ENCODE data around the gene SLC43A2. TPM values are rescaled to one million over a fixed set of nuclear protein-coding genes. Genes with fewer than 3 reads are reported as not detected.

SLC43A2 gene
- total RNA-seq, 4 donors from 2014 or later: 58.6 to 103 (median 69.0) TPM

- peak; percentile 30 to 34 for TF ChIP-seq POLR2A (IDR thresholded peaks at IDR 0.05)
- TF ChIP-seq, protein P1, sequence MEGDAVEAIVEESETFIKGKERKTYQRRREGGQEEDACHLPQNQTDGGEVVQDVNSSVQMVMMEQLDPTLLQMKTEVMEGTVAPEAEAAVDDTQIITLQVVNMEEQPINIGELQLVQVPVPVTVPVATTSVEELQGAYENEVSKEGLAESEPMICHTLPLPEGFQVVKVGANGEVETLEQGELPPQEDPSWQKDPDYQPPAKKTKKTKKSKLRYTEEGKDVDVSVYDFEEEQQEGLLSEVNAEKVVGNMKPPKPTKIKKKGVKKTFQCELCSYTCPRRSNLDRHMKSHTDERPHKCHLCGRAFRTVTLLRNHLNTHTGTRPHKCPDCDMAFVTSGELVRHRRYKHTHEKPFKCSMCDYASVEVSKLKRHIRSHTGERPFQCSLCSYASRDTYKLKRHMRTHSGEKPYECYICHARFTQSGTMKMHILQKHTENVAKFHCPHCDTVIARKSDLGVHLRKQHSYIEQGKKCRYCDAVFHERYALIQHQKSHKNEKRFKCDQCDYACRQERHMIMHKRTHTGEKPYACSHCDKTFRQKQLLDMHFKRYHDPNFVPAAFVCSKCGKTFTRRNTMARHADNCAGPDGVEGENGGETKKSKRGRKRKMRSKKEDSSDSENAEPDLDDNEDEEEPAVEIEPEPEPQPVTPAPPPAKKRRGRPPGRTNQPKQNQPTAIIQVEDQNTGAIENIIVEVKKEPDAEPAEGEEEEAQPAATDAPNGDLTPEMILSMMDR (IDR thresholded peaks at IDR 0.05): no peak
- Histone ChIP-seq H3K36me3 (peaks cover 0 to 20% (median 0%) of the 10 kb centered on the region in 3 donors), H3K27me3 (no peaks in the 10 kb centered on the region), H3K4me3 (no peak overlapping the region), H3K27ac (peak overlapping the region in 3 of 4 donors; percentile 52 to 73 (median 72)), H3K9me3 (no peaks in the 10 kb centered on the region), H3K4me1 (peaks cover 4 to 67% (median 9%) of the 10 kb centered on the region in 4 donors)
- no peak for DNase-seq
These were observed 71.1 kb downstream of the SLC43A2 start for GRCh38 chr17:1557355-1558095.

DNA sequence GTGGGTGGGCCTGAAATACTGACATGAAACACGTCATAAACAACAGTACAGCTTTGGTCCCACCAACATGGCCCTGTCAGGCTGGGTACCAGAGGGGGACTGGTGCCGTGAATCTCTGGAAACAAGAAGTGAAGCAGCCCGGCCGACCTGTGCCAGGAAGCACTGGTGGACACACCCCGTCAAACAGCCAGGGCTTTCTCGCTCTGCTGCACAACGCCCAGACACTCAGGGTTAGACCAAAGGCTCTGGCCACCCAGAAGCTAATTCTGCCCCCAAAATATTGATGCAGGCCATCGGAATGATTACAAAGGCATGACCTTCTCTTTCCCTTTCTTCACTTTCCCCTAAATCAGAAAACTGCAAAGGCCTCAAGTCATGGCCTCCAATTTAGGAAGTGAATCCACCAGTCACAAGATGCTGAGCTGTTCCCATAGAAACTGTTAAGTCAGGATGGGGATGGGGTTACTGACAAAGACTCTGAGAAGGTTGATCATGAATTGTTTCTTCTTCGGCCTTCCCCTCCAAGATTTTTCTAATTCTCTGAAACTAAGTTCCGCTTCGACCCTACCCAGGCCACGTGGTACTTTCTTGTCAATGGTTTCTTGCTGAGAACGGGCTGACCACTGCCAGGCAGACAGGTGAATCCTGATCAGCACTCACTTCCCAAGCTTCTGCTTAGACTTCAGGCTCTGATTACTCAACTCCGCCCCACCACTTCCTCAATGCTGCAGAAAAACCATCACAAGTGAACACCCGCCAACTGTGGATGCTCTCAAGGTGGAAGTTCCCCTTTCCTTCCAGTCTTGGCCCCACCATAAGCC, 72.8 kb downstream of the SLC43A2 start:
- H3K27me3 ChIP-seq: no peaks in the 10 kb centered on the region
- peak in 2 of 3 donors; percentile 77 to 83 for DNase-seq
- H3K36me3 ChIP-seq: peaks cover 0 to 34% (median 0%) of the 10 kb centered on the region in 3 donors
- no peak overlapping the region for H3K4me3 ChIP-seq
- peak overlapping the region in 3 of 4 donors; percentile 2 to 63 (median 22) for H3K27ac ChIP-seq
- H3K9me3 ChIP-seq: no peaks in the 10 kb centered on the region
- TF ChIP-seq, protein P1 (IDR thresholded peaks at IDR 0.05): no peak
- TF ChIP-seq POLR2A (IDR thresholded peaks at IDR 0.05): no peak
- peaks cover 0 to 60% (median 9%) of the 10 kb centered on the region in 4 donors for H3K4me1 ChIP-seq

DNA sequence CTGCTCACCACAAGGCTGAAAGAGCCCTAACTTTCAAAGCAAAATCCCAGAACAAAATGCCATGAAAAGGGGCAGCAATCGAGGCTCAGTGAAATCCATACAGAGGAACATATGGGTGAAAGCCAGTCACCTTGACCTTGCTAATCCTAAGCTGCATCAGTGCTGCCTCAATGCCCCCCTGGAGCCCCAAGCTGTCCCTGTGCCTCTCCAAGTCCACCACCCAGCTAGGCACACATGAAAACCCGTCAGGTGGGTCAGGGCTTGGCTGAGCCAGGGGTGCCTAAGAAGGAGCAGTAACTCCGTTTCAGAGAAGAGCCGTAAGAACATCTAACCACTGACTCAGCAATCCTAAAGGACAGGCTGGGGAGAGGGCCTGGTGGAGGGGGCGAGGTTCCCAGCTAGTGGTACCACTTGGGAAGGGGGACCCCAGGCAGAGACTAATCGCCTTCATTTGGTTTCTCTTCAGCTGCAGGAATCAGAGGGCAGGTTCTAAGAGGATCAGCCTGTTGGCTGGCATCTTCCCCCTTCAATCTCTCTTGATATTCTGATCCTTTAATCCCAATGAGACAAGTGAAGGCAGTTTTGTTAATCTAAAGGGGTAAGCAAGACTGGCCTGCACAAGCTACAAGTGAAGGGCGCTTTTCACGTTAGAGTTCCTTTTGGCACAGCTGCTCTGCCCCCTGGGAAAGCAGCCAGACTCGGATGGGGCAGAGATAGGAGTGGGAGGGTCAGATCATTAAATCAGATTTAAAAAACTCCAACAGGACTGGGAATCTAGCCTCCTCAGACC, 73.7 kb downstream of the SLC43A2 start:
- Histone ChIP-seq H3K9me3 (no peaks in the 10 kb centered on the region), H3K4me3 (no peak overlapping the region), H3K27me3 (no peaks in the 10 kb centered on the region), H3K27ac (peak overlapping the region in 1 of 4 donors; percentile 63), H3K36me3 (peaks cover 0 to 43% (median 0%) of the 10 kb centered on the region in 3 donors), H3K4me1 (peaks cover 0 to 51% (median 8%) of the 10 kb centered on the region in 4 donors)
- TF ChIP-seq, protein P1 (IDR thresholded peaks at IDR 0.05): no peak
- TF ChIP-seq POLR2A (IDR thresholded peaks at IDR 0.05): no peak
- no peak for DNase-seq

GRCh38 chr17:1553354-1554266, 75.0 kb downstream of the SLC43A2 start:
- TF ChIP-seq POLR2A (IDR thresholded peaks at IDR 0.05): no peak
- TF ChIP-seq, protein P1 (IDR thresholded peaks at IDR 0.05): no peak
- H3K36me3 ChIP-seq: peaks cover 0 to 54% (median 0%) of the 10 kb centered on the region in 3 donors
- no peak overlapping the region for H3K4me3 ChIP-seq
- H3K27me3 ChIP-seq: no peaks in the 10 kb centered on the region
- DNase-seq: no peak
- H3K9me3 ChIP-seq: no peaks in the 10 kb centered on the region
- peaks cover 0 to 39% (median 6%) of the 10 kb centered on the region in 4 donors for H3K4me1 ChIP-seq
- H3K27ac ChIP-seq: no peak overlapping the region

Measured in Peyer's patch (tissue), 4 donors.